Kidney epithelial cell (primary cell): Measurements from ENCODE around the gene RAB40C. TPM values are rescaled to one million over a fixed set of nuclear protein-coding genes. Genes with fewer than 3 reads are reported as not detected.
A peak's percentile ranks its signal among the peaks of the same experiment; 100 is the strongest.

Experiments
- DNase-seq: peaks from one replicate; pipeline ENCODE4 v3.0.0-alpha.2; 2010; ENCODE audit warnings: low read depth
- H3K27me3 ChIP-seq: 2 replicates; pipeline ENCODE4 v1.6.0; 2011; ENCODE audit warnings: low read length; ENCODE audit not compliant: control insufficient read depth, insufficient read depth
- H3K36me3 ChIP-seq: 2 replicates; pipeline ENCODE4 v1.5.1; 2011; ENCODE audit warnings: low read length; ENCODE audit not compliant: control insufficient read depth, insufficient read depth
- H3K4me3 ChIP-seq: 2 replicates; pipeline ENCODE4 v1.5.1; 2011; ENCODE audit warnings: low read depth, mild to moderate bottlenecking, control low read depth, low read length
- CTCF ChIP-seq: IDR thresholded peaks from 2 replicates; pipeline ENCODE4 v1.5.1; 2011; ENCODE audit warnings: mild to moderate bottlenecking, moderate library complexity, low read length, control low read depth, inconsistent platforms; ENCODE audit not compliant: insufficient read depth, poor library complexity, severe bottlenecking
- total RNA-seq: library from RNA; depleted of rRNA; stranded (reverse); fragments of >200 nt; gene quantifications from 2 replicates; pipeline ENCODE4 v1.2.3, GENCODE V29; 2015

RAB40C gene
- total RNA-seq, 1 donor from 2014 or later: 16.5 TPM

GRCh38 chr16:603933-604332, 14.1 kb downstream of the RAB40C start:
- no peak for DNase-seq
- Histone ChIP-seq H3K36me3 (no peaks in the 10 kb centered on the region), H3K4me3 (no peak overlapping the region), H3K27me3 (no peaks in the 10 kb centered on the region)
- no peak for TF ChIP-seq CTCF

GRCh38 chr16:606656-607307, 16.9 kb downstream of the RAB40C start:
- no peaks in the 10 kb centered on the region for H3K27me3 ChIP-seq
- H3K4me3 ChIP-seq: no peak overlapping the region
- no peaks in the 10 kb centered on the region for H3K36me3 ChIP-seq
- no peak for TF ChIP-seq CTCF
- DNase-seq: no peak

- Histone ChIP-seq H3K27me3 (no peaks in the 10 kb centered on the region), H3K36me3 (no peaks in the 10 kb centered on the region), H3K4me3 (no peak overlapping the region)
- no peak for TF ChIP-seq CTCF
- DNase-seq: no peak
Measured at GRCh38 chr16:608019-608418, 18.2 kb downstream of the RAB40C start.

- DNase-seq: no peak
- Histone ChIP-seq H3K36me3 (no peaks in the 10 kb centered on the region), H3K4me3 (no peak overlapping the region), H3K27me3 (no peaks in the 10 kb centered on the region)
- TF ChIP-seq CTCF: no peak
Measured at GRCh38 chr16:609316-609715, 19.4 kb downstream of the RAB40C start.

- Histone ChIP-seq H3K36me3 (no peaks in the 10 kb centered on the region), H3K4me3 (no peak overlapping the region), H3K27me3 (no peaks in the 10 kb centered on the region)
- TF ChIP-seq CTCF: no peak
- DNase-seq: no peak
Measured at GRCh38 chr16:609984-610383, 20.1 kb downstream of the RAB40C start.

- peak; percentile 71 for TF ChIP-seq CTCF
- Histone ChIP-seq H3K27me3 (no peaks in the 10 kb centered on the region), H3K36me3 (no peaks in the 10 kb centered on the region), H3K4me3 (no peak overlapping the region)
- no peak for DNase-seq
Measured at GRCh38 chr16:610513-611381, 20.9 kb downstream of the RAB40C start.
